K562 (cell line): ENCODE measurements around the gene BMP6. TPM values are rescaled to one million over a fixed set of nuclear protein-coding genes. Genes with fewer than 3 reads are reported as not detected.

Source experiments
- ATAC-seq: fragments of 200-7000 bp; cut with Tn5 transposase; 3 replicates; pipeline ENCODE4 v1.9.1; 2020; ENCODE audit warnings: moderate library complexity
- BruUV-seq: library from RNA; stranded (reverse); fragments of 400-500 nt; replicated peaks from 2 replicates; lab custom pipeline; 2021; lab: Mats Ljungman, UMichigan
- CTCF ChIA-PET: fragments of 300-600 bp; formaldehyde crosslinking; extraction: SDS; loops from one replicate; lab custom pipeline; 2021; ENCODE audit warnings: low intra/inter-chr PET ratio; lab: Yijun Ruan, JAX
- POLR2A ChIA-PET: fragments of 300-600, 350-650 bp; sonication (Branson Sonifier 250); formaldehyde crosslinking; extraction: SDS; loops from one replicate; lab custom pipeline; 2021; ENCODE audit warnings: antibody characterized with exemption, inconsistent platforms; lab: Yijun Ruan, JAX
- DNase-seq, 4 experiments: peaks; one replicate each; pipeline versions ENCODE4 v3.0.0 to v3.0.0-alpha.2; 2011 to 2018; ENCODE audit warnings: low spot score in 3 of 4, mixed read lengths in 3 of 4; ENCODE audit errors: extremely low read depth in 1 of 4
- FAIRE-seq: peaks from 2 replicates; lab custom pipeline; 2011; peaks lifted over from hg19 to GRCh38; lab: Jason Lieb, UNC
- H2AFZ ChIP-seq: 2 replicates; pipeline ENCODE4 v1.6.0; 2011; ENCODE audit warnings: low read depth, low read length, control low read depth, inconsistent platforms
- H3K27ac ChIP-seq: fragments of 200-600 bp; 3 replicates; pipeline ENCODE4 v1.8.0; 2011; ENCODE audit warnings: low read depth, mild to moderate bottlenecking, control low read depth, inconsistent platforms, low read length, moderate library complexity, mixed read lengths; ENCODE audit errors: extremely low read depth
- H3K27me3 ChIP-seq, 2 experiments: fragments of 300-600 bp in 1 of 2; 2 replicates in 1 of 2; 3 replicates in 1 of 2; pipeline versions ENCODE4 v1.6.0 to v1.8.0; 2011; ENCODE audit warnings: inconsistent platforms in 2 of 2, low read length in 2 of 2, mild to moderate bottlenecking in 1 of 2, mixed read lengths in 1 of 2, moderate library complexity in 1 of 2; ENCODE audit not compliant: control insufficient read depth in 2 of 2, insufficient read depth in 2 of 2
- H3K36me3 ChIP-seq: fragments of 300-600 bp; 3 replicates; pipeline ENCODE4 v1.8.0; 2011; ENCODE audit warnings: mild to moderate bottlenecking, low read length, inconsistent platforms; ENCODE audit not compliant: control insufficient read depth, insufficient read depth
- H3K4me1 ChIP-seq, 2 experiments: fragments of 200-600 bp in 1 of 2; replicated peaks in 1 of 2; 2 replicates in 1 of 2; 3 replicates in 1 of 2; pipeline versions ENCODE4 v1.5.1 to v1.8.0; 2011; ENCODE audit warnings: inconsistent platforms in 2 of 2, low read length in 2 of 2, mild to moderate bottlenecking in 1 of 2, mixed read lengths in 1 of 2, moderate library complexity in 1 of 2; ENCODE audit not compliant: control insufficient read depth in 2 of 2, insufficient read depth in 2 of 2
- H3K4me2 ChIP-seq: 2 replicates; pipeline ENCODE4 v1.6.1; 2011; ENCODE audit warnings: low read length, control low read depth, inconsistent platforms, mixed read lengths; ENCODE audit not compliant: insufficient read depth
- H3K4me3 ChIP-seq: fragments of 200-600 bp; sonication (generic), shearing (Covaris generic); 2 replicates; pipeline ENCODE4 v1.5.1; 2016; ENCODE audit warnings: control low read depth, inconsistent platforms
- H3K79me2 ChIP-seq: fragments of 200-600 bp; 3 replicates; pipeline ENCODE4 v1.8.0; 2011; ENCODE audit warnings: low read length, inconsistent platforms; ENCODE audit not compliant: control insufficient read depth, insufficient read depth
- H3K9ac ChIP-seq, 2 experiments: 2 replicates each; pipeline versions ENCODE4 v1.6.0 to v1.6.1; 2011; ENCODE audit warnings: low read depth in 2 of 2, low read length in 2 of 2, control low read depth in 1 of 2, inconsistent platforms in 1 of 2, mild to moderate bottlenecking in 1 of 2, mixed read lengths in 1 of 2; ENCODE audit not compliant: insufficient read depth in 1 of 2
- H3K9me1 ChIP-seq: one replicate; pipeline ENCODE4 v1.6.0; 2011; ENCODE audit warnings: inconsistent platforms, mild to moderate bottlenecking, low read length, moderate library complexity; ENCODE audit not compliant: control insufficient read depth, insufficient read depth
- H3K9me3 ChIP-seq: replicated peaks from 2 replicates; pipeline ENCODE4 v1.5.1; 2011; ENCODE audit warnings: low read depth, low read length, inconsistent platforms; ENCODE audit not compliant: control insufficient read depth, insufficient read depth
- H4K20me1 ChIP-seq: replicated peaks from 2 replicates; pipeline ENCODE4 v1.6.1; 2011; ENCODE audit warnings: low read length, inconsistent platforms, mixed read lengths; ENCODE audit not compliant: control insufficient read depth, insufficient read depth
- ATF4 ChIP-seq: fragments of 450-650 bp; formaldehyde crosslinking; IDR thresholded peaks from 2 replicates; pipeline ENCODE4 v1.4.0; 2022; ENCODE audit warnings: mild to moderate bottlenecking, moderate library complexity
- E2F6 ChIP-seq, 2 experiments: IDR thresholded peaks; 2 replicates each; pipeline ENCODE4 v1.6.1; 2011; ENCODE audit warnings: borderline replicate concordance in 1 of 2, control low read depth in 1 of 2, low read depth in 1 of 2, low read length in 1 of 2, mild to moderate bottlenecking in 1 of 2, mixed read lengths in 1 of 2, moderate library complexity in 1 of 2; ENCODE audit not compliant: insufficient read depth in 1 of 2, insufficient read length in 1 of 2, poor library complexity in 1 of 2, severe bottlenecking in 1 of 2; ENCODE audit errors: extremely low read depth in 1 of 2
- HDAC6 ChIP-seq: IDR thresholded peaks from 2 replicates; pipeline ENCODE4 v1.6.1; 2012; ENCODE audit warnings: low read depth, mild to moderate bottlenecking, control low read depth, inconsistent platforms, low read length, moderate library complexity
- MAX ChIP-seq: sonication (generic); formaldehyde crosslinking; IDR thresholded peaks from 2 replicates; pipeline ENCODE4 v1.9.0; 2022; ENCODE audit warnings: mild to moderate bottlenecking, missing genetic modification reagents
- REST ChIP-seq, 2 experiments: fragments of 450-650 bp; formaldehyde crosslinking in 1 of 2; IDR thresholded peaks; 2 replicates each; pipeline versions ENCODE4 v1.4.0 to v1.6.1; 2014 to 2020; ENCODE audit warnings: mild to moderate bottlenecking in 2 of 2, borderline replicate concordance in 1 of 2, low read depth in 1 of 2
- SMC3 ChIP-seq: conservative IDR thresholded peaks from 2 replicates; pipeline ENCODE4 v1.6.1; 2011; ENCODE audit warnings: low read depth, low read length, improper control_type of control experiment; ENCODE audit not compliant: insufficient read depth
- WGBS: fragments of 100-300 bp; shearing (Covaris generic); methylation state at CpG from one replicate; pipeline ENCODE4 v1.1.6; 2016; ENCODE audit warnings: low coverage, mixed read lengths; ENCODE audit not compliant: insufficient coverage; ENCODE audit errors: missing lambda C conversion rate; 5-methylcytosine and 5-hydroxymethylcytosine counted together
- in situ Hi-C: fragments of 300-500 bp; cut with MboI; formaldehyde crosslinking; loops from 4 replicates; pipeline ENCODE4 v1.15.0; 2018; ENCODE audit warnings: inconsistent platforms, mixed read lengths
- intact Hi-C: fragments of 100-400 bp; cut with micrococcal nuclease; formaldehyde crosslinking; loops from 2 replicates; pipeline ENCODE4 v1.14.2; 2022
- polyA plus RNA-seq, 8 experiments: library from polyadenylated mRNA; depleted of rRNA in 4 of 8; stranded (reverse) in 5 of 8; unstranded in 3 of 8; fragments of >200 nt; fragmentation: Nextera tagmentation in 2 of 8; fragmentation: Illumina TruSeq in 1 of 8; extraction: Ambion mirVana in 2 of 8; extraction: Trizol in 1 of 8; gene quantifications; 2 replicates each; pipeline versions ENCODE4 v1.2.1 to v1.2.3, GENCODE V29; 2011 to 2014; ENCODE audit warnings: inconsistent platforms in 1 of 8, missing spikeins in 1 of 8
- total RNA-seq, 7 experiments: library from RNA; depleted of rRNA in 6 of 7; stranded (reverse); fragments of >200 nt in 6 of 7; fragmentation: Illumina TruSeq in 2 of 7; extraction: Trizol in 2 of 7; gene quantifications; 2 replicates each; pipeline versions ENCODE4 v1.2.1 to v1.2.3, GENCODE V29; 2011 to 2021; ENCODE audit warnings: low replicate concordance in 1 of 7

BMP6 gene
- total and polyA plus RNA-seq, 9 of the 15 experiments (the other 6 are each of a cell fraction or from before 2014, with no cell fraction given), result 0.01 to 0.13 (median 0.06) TPM; not detected in 3

GRCh38 chr6:7725412-7725811 lies 487 bp upstream of the BMP6 start (continued):
- no peak for TF ChIP-seq ATF4 (CRISPR knock-in tag)
- TF ChIP-seq, all 486 proteins: peak for 4

GRCh38 chr6:7726416-7727085 lies 652 bp downstream of the BMP6 start:
- peak; percentile 23 for ATAC-seq
- 4% methylated on average over 45 of the region's 73 CpGs for WGBS
- Histone ChIP-seq H4K20me1 (peaks cover 12% of the 10 kb centered on the region), H2AFZ (peak overlapping the region; percentile 67), H3K9me3 (no peaks in the 10 kb centered on the region), H3K4me3 (peak overlapping the region; percentile 30), H3K27ac (no peak overlapping the region), H3K9me1 (no peaks in the 10 kb centered on the region), H3K4me2 (peak overlapping the region; percentile 56), H3K9ac (peak overlapping the region in 1 of 2 experiments; percentile 9; a peak in 2 of 4 replicates), H3K79me2 (no peaks in the 10 kb centered on the region), H3K27me3 (peaks cover 46 to 53% of the 10 kb centered on the region in 2 experiments), H3K4me1 (peaks cover 3 to 30% of the 10 kb centered on the region in 2 experiments; a peak in 3 of 5 replicates), H3K36me3 (no peaks in the 10 kb centered on the region)
- in situ Hi-C loops (loop anchor here (5.0 kb wide), 1 partner anchor 261 kb away; no protein-coding TSS in a partner anchor), intact Hi-C loops (no loop called here)
- no TSS peak for BruUV-seq
- DNase-seq, result peak in 2 of 4 experiments; percentile 16 to 29
- FAIRE-seq, result no peak
- ChIA-PET POLR2A (no interaction called here), CTCF (no interaction called here)
- TF ChIP-seq REST (IDR thresholded peaks at IDR 0.05; ENCODE audit: borderline replicate concordance), result no peak
- 0 out of 2 replicates have a peak, but pooled peaks have one; percentile 29 for TF ChIP-seq REST (CRISPR knock-in tag; IDR thresholded peaks at IDR 0.05; ENCODE audit: low read depth)
- 0 out of 2 replicates have a peak, but pooled peaks have one; percentile 30 for TF ChIP-seq MAX (CRISPR knock-in tag)
- TF ChIP-seq SMC3, result no peak
- peak in 1 of 2 experiments; percentile 34 for TF ChIP-seq E2F6 (IDR thresholded peaks at IDR 0.05; ENCODE audit: borderline replicate concordance in 1 of 2, extremely low read depth in 1 of 2, insufficient read depth in 1 of 2, insufficient read length in 1 of 2, low read depth in 1 of 2, low read length in 1 of 2, poor library complexity in 1 of 2, severe bottlenecking in 1 of 2)
- TF ChIP-seq HDAC6, result peak; percentile 94; the same call in 1 of the 2 replicates
